DOHH2 (cell line): Measurements from ENCODE around the gene TWIST1.

Experiments used
- H3F3A ChIP-seq: fragments of 200-600 bp; sonication (generic), shearing (Covaris generic); 2 replicates; pipeline ENCODE4 v1.6.0; 2016; ENCODE audit warnings: antibody characterized with exemption, mild to moderate bottlenecking; ENCODE audit not compliant: control insufficient read depth, insufficient read depth
- H3K27ac ChIP-seq: fragments of 200-600 bp; sonication (generic); 2 replicates; pipeline ENCODE4 v1.5.1; 2014; ENCODE audit warnings: low read depth, mild to moderate bottlenecking, low read length, moderate library complexity
- H3K27me3 ChIP-seq: fragments of 200-600 bp; sonication (generic); 2 replicates; pipeline ENCODE4 v1.6.1; 2014; ENCODE audit warnings: mild to moderate bottlenecking, low read length, mixed read lengths; ENCODE audit not compliant: control insufficient read depth
- H3K36me3 ChIP-seq: fragments of 200-600 bp; sonication (generic); 2 replicates; pipeline ENCODE4 v1.6.1; 2014; ENCODE audit warnings: mild to moderate bottlenecking, low read length, moderate library complexity, mixed read lengths; ENCODE audit not compliant: control insufficient read depth
- H3K4me1 ChIP-seq: fragments of 200-600 bp; sonication (generic); 2 replicates; pipeline ENCODE4 v1.6.1; 2014; ENCODE audit warnings: mild to moderate bottlenecking, low read length, mixed read lengths; ENCODE audit not compliant: control insufficient read depth
- H3K4me2 ChIP-seq: fragments of 200-600 bp; sonication (generic); 2 replicates; pipeline ENCODE4 v1.6.0; 2014; ENCODE audit warnings: mild to moderate bottlenecking, low read length, moderate library complexity
- H3K4me3 ChIP-seq: fragments of 200-600 bp; sonication (generic); 2 replicates; pipeline ENCODE4 v1.5.1; 2014; ENCODE audit warnings: mild to moderate bottlenecking, low read length, mixed read lengths
- H3K79me2 ChIP-seq: fragments of 200-600 bp; sonication (generic); 2 replicates; pipeline ENCODE4 v1.6.1; 2014; ENCODE audit warnings: mild to moderate bottlenecking, low read length, mixed read lengths; ENCODE audit not compliant: control insufficient read depth
- H3K9me2 ChIP-seq: fragments of 200-600 bp; sonication (generic); replicated peaks from 2 replicates; pipeline ENCODE4 v1.6.1; 2014; ENCODE audit warnings: mild to moderate bottlenecking, low read length, mixed read lengths; ENCODE audit not compliant: control insufficient read depth
- H3K9me3 ChIP-seq: fragments of 200-600 bp; sonication (generic); 2 replicates; pipeline ENCODE4 v1.6.1; 2014; ENCODE audit warnings: antibody characterized with exemption, low read length, mixed read lengths; ENCODE audit not compliant: control insufficient read depth, insufficient read depth
- H4K20me1 ChIP-seq: fragments of 200-600 bp; sonication (generic); 2 replicates; pipeline ENCODE4 v1.6.0; 2014; ENCODE audit warnings: low read depth, mild to moderate bottlenecking, antibody characterized with exemption, low read length, moderate library complexity; ENCODE audit not compliant: control insufficient read depth, insufficient read depth
- CTCF ChIP-seq: fragments of 200-600 bp; sonication (generic); IDR thresholded peaks from one replicate; pipeline ENCODE4 v1.5.1; 2014; ENCODE audit warnings: antibody characterized with exemption, mild to moderate bottlenecking, low read depth, low read length; ENCODE audit not compliant: poor library complexity, severe bottlenecking
- EZH2phosphoT487 ChIP-seq: fragments of 200-600 bp; sonication (generic); IDR thresholded peaks from 2 replicates; pipeline ENCODE4 v1.6.1; 2017; ENCODE audit warnings: borderline replicate concordance, mild to moderate bottlenecking, antibody characterized with exemption, low read length, moderate library complexity, mixed read lengths

Gene TWIST1

GRCh38 chr7:19145434-19146115 is 28.1 kb upstream of the TWIST1 start:
- H3K36me3 ChIP-seq, result no peaks in the 10 kb centered on the region
- no peaks in the 10 kb centered on the region for H3K9me2 ChIP-seq
- H3K79me2 ChIP-seq, result no peaks in the 10 kb centered on the region
- peaks cover 2% of the 10 kb centered on the region; the same call in 1 of the 2 replicates for H3K9me3 ChIP-seq
- H3K4me2 ChIP-seq, result no peak overlapping the region
- H3K27ac ChIP-seq, result no peak overlapping the region
- H3K4me3 ChIP-seq, result no peak overlapping the region
- H3K27me3 ChIP-seq, result no peaks in the 10 kb centered on the region
- no peaks in the 10 kb centered on the region for H4K20me1 ChIP-seq
- H3F3A ChIP-seq, result no peaks in the 10 kb centered on the region
- no peaks in the 10 kb centered on the region for H3K4me1 ChIP-seq
- TF ChIP-seq EZH2phosphoT487 (no peak), CTCF (no peak)

GRCh38 chr7:19144661-19145433 is 27.4 kb upstream of the TWIST1 start, which contains the start of gene FERD3L:
TSS of gene FERD3L (minus strand) at chr7:19145421. CDS start at chr7:19145362, 59 bp downstream.
- no peaks in the 10 kb centered on the region for H3F3A ChIP-seq
- H3K4me2 ChIP-seq, result no peak within 1 kb of the TSS
- H3K9me2 ChIP-seq, result no peaks in the 10 kb centered on the region
- no peaks in the 10 kb centered on the region for H3K79me2 ChIP-seq
- no peaks in the 10 kb centered on the region for H3K27me3 ChIP-seq
- no peaks in the 10 kb centered on the region for H3K36me3 ChIP-seq
- no peaks in the 10 kb centered on the region for H3K4me1 ChIP-seq
- H3K4me3 ChIP-seq, result no peak within 1 kb of the TSS
- H3K9me3 ChIP-seq, result peaks cover 2% of the 10 kb centered on the region; the same call in 1 of the 2 replicates
- H4K20me1 ChIP-seq, result no peaks in the 10 kb centered on the region
- TF ChIP-seq CTCF (no peak), EZH2phosphoT487 (no peak)
- no peak within 1 kb of the TSS for H3K27ac ChIP-seq

- TF ChIP-seq CTCF (no peak), EZH2phosphoT487 (no peak)
- Histone ChIP-seq H3K27ac (no peak overlapping the region), H3K4me2 (no peak overlapping the region), H3K4me1 (no peaks in the 10 kb centered on the region), H4K20me1 (no peaks in the 10 kb centered on the region), H3K9me3 (peaks cover 2% of the 10 kb centered on the region; the same call in 1 of the 2 replicates), H3F3A (no peaks in the 10 kb centered on the region), H3K27me3 (no peaks in the 10 kb centered on the region), H3K9me2 (no peaks in the 10 kb centered on the region), H3K4me3 (no peak overlapping the region), H3K79me2 (no peaks in the 10 kb centered on the region), H3K36me3 (no peaks in the 10 kb centered on the region)
Observed at GRCh38 chr7:19143881-19144574, 26.6 kb upstream of the TWIST1 start.
